Inflammatory macrophage treated with lipopolysaccharide for 4 hours (primary cell): ENCODE results near the gene NINJ2.
"Not testable (repeated sequence)": the region's sequence is repeated elsewhere in the genome, so short reads cannot be mapped to it uniquely, and the experiment has no call there.

Source experiments
- DNase-seq: peaks from one replicate; pipeline ENCODE4 v3.0.0-alpha.2; 2020

NINJ2 gene

GRCh38 chr12:583251-583869 is 79.9 kb downstream of the NINJ2 start:
- DNase-seq, result no peak

GRCh38 chr12:581746-582145 is 81.5 kb downstream of the NINJ2 start:
- no peak for DNase-seq

GRCh38 chr12:581321-581720 is 81.9 kb downstream of the NINJ2 start:
- no peak for DNase-seq

- no peak for DNase-seq
Measured at GRCh38 chr12:580813-581212, 82.4 kb downstream of the NINJ2 start.

- DNase-seq, result no peak
Measured at GRCh38 chr12:579420-580110, 83.7 kb downstream of the NINJ2 start.

GRCh38 chr12:578748-579419 is 84.4 kb downstream of the NINJ2 start:
- DNase-seq, result no peak

- not testable (repeated sequence) for DNase-seq
Measured at GRCh38 chr12:577994-578747, 85.1 kb downstream of the NINJ2 start.

GRCh38 chr12:576615-577110 is 86.6 kb downstream of the NINJ2 start:
- no peak for DNase-seq

- peak; percentile 62 for DNase-seq
Measured at GRCh38 chr12:575948-576614, 87.2 kb downstream of the NINJ2 start.

- DNase-seq, result no peak
Measured at GRCh38 chr12:575129-575502, 88.1 kb downstream of the NINJ2 start.

GRCh38 chr12:574475-575128 is 88.6 kb downstream of the NINJ2 start:
- no peak for DNase-seq

GRCh38 chr12:573232-573631 is 90.0 kb downstream of the NINJ2 start:
- DNase-seq, result no peak

GRCh38 chr12:572532-572899 is 90.7 kb downstream of the NINJ2 start:
- no peak for DNase-seq

GRCh38 chr12:571795-572531 is 91.3 kb downstream of the NINJ2 start:
- DNase-seq, result no peak

- no peak for DNase-seq
Measured at GRCh38 chr12:570921-571794, 92.1 kb downstream of the NINJ2 start.

GRCh38 chr12:570435-570920 is 92.8 kb downstream of the NINJ2 start:
- DNase-seq, result no peak

- DNase-seq, result peak; percentile 68
Measured at GRCh38 chr12:569803-570434, 93.3 kb downstream of the NINJ2 start.

- no peak for DNase-seq
Measured at GRCh38 chr12:569091-569676, 94.1 kb downstream of the NINJ2 start.

GRCh38 chr12:568486-568885 is 94.8 kb downstream of the NINJ2 start:
- DNase-seq, result no peak
